Measurements from ENCODE around the gene RRAD.

RRAD gene

GRCh38 chr16:66903544-66904427, 21.5 kb downstream of the RRAD start:
- H3K4me3 ChIP-seq (ENCODE audit: low read depth, low read length): no peak overlapping the region
- DNase-seq (ENCODE audit: low read depth): no peak
- no peak for TF ChIP-seq CTCF (IDR thresholded peaks at IDR 0.05; ENCODE audit: low read depth, low read length, missing control alignments)

GRCh38 chr16:66902648-66903543, 22.4 kb downstream of the RRAD start:
- no peak overlapping the region for H3K4me3 ChIP-seq (ENCODE audit: low read depth, low read length)
- TF ChIP-seq CTCF (IDR thresholded peaks at IDR 0.05; ENCODE audit: low read depth, low read length, missing control alignments): no peak
- no peak for DNase-seq (ENCODE audit: low read depth)

GRCh38 chr16:66901626-66902025, 23.7 kb downstream of the RRAD start:
- no peak for DNase-seq (ENCODE audit: low read depth)
- no peak for TF ChIP-seq CTCF (IDR thresholded peaks at IDR 0.05; ENCODE audit: low read depth, low read length, missing control alignments)
- H3K4me3 ChIP-seq (ENCODE audit: low read depth, low read length): no peak overlapping the region

GRCh38 chr16:66900721-66901441, 24.5 kb downstream of the RRAD start:
- DNase-seq (ENCODE audit: low read depth): no peak
- no peak for TF ChIP-seq CTCF (IDR thresholded peaks at IDR 0.05; ENCODE audit: low read depth, low read length, missing control alignments)

GRCh38 chr16:66899945-66900710, 25.2 kb downstream of the RRAD start:
- no peak for DNase-seq (ENCODE audit: low read depth)
- H3K4me3 ChIP-seq (ENCODE audit: low read depth, low read length): no peak overlapping the region
- no peak for TF ChIP-seq CTCF (IDR thresholded peaks at IDR 0.05; ENCODE audit: low read depth, low read length, missing control alignments)

More at GRCh38 chr16:66900721-66901441, 24.5 kb downstream of the RRAD start:
- H3K4me3 ChIP-seq (ENCODE audit: low read depth, low read length): no peak overlapping the region

Data from GM12864 (cell line).